IMR-90 (cell line): ENCODE results near the gene POLR2C. TPM values are rescaled to one million over a fixed set of nuclear protein-coding genes. Genes with fewer than 3 reads are reported as not detected.

Experiments used
- ATAC-seq: fragments of 200-7000 bp; cut with Tn5 transposase; 2 replicates; pipeline ENCODE4 v1.9.1; 2020; ENCODE audit warnings: low read depth, mild to moderate bottlenecking, moderate library complexity
- BruUV-seq: library from RNA; stranded (reverse); fragments of 400-500 nt; replicated peaks from 2 replicates; lab custom pipeline; 2021; lab: Mats Ljungman, UMichigan
- CTCF ChIA-PET: fragments of 300-600 bp; formaldehyde crosslinking; extraction: SDS; loops from one replicate; lab custom pipeline; 2021; ENCODE audit warnings: antibody characterized with exemption; lab: Yijun Ruan, JAX
- POLR2A ChIA-PET: fragments of 300-600 bp; sonication (Branson Sonifier 250); formaldehyde crosslinking; loops from one replicate; lab custom pipeline; 2022; ENCODE audit warnings: antibody characterized with exemption; ENCODE audit not compliant: unreplicated experiment; lab: Charles Lee
- DNase-seq: peaks from one replicate; pipeline ENCODE4 v3.0.0; 2013
- H2AFZ ChIP-seq: replicated peaks from 2 replicates; pipeline ENCODE3; 2013; ENCODE audit warnings: low read length, mild to moderate bottlenecking; ENCODE audit not compliant: poor library complexity
- H2AK5ac ChIP-seq: 2 replicates; pipeline ENCODE4 v1.6.1; 2013; ENCODE audit warnings: low read depth, low read length, inconsistent platforms
- H2AK9ac ChIP-seq: replicated peaks from 2 replicates; pipeline ENCODE3; 2013; ENCODE audit warnings: mild to moderate bottlenecking, low read depth, low read length, moderate library complexity; ENCODE audit not compliant: poor library complexity
- H2BK120ac ChIP-seq: 2 replicates; pipeline ENCODE4 v1.6.1; 2013; ENCODE audit warnings: low read depth, low read length, inconsistent platforms
- H2BK15ac ChIP-seq: 3 replicates; pipeline ENCODE4 v1.6.1; 2013; ENCODE audit warnings: low read depth, low read length, inconsistent platforms
- H2BK20ac ChIP-seq: 2 replicates; pipeline ENCODE4 v1.6.1; 2013; ENCODE audit warnings: low read depth, mild to moderate bottlenecking, inconsistent platforms, low read length, moderate library complexity
- H2BK5ac ChIP-seq: 2 replicates; pipeline ENCODE4 v1.6.1; 2013; ENCODE audit warnings: mild to moderate bottlenecking, low read depth, low read length, inconsistent platforms; ENCODE audit not compliant: poor library complexity, severe bottlenecking
- H3K14ac ChIP-seq: replicated peaks from 2 replicates; pipeline ENCODE4 v1.6.1; 2013; ENCODE audit warnings: low read depth, low read length, inconsistent platforms
- H3K18ac ChIP-seq: 2 replicates; pipeline ENCODE4 v1.6.1; 2013; ENCODE audit warnings: low read depth, low read length, control low read depth
- H3K23ac ChIP-seq: 2 replicates; pipeline ENCODE4 v1.6.1; 2013; ENCODE audit warnings: low read depth, low read length, inconsistent platforms
- H3K27ac ChIP-seq: 2 replicates; pipeline ENCODE4 v1.5.1; 2013; ENCODE audit warnings: mild to moderate bottlenecking, control low read depth, low read length; ENCODE audit not compliant: insufficient read depth
- H3K27me3 ChIP-seq: 2 replicates; pipeline ENCODE4 v1.6.1; 2013; ENCODE audit warnings: low read length; ENCODE audit not compliant: control insufficient read depth, insufficient read depth
- H3K36me3 ChIP-seq: 2 replicates; pipeline ENCODE4 v1.6.1; 2013; ENCODE audit warnings: low read length, mixed read lengths; ENCODE audit not compliant: control insufficient read depth, insufficient read depth
- H3K4ac ChIP-seq: 2 replicates; pipeline ENCODE4 v1.6.1; 2013; ENCODE audit warnings: low read depth, low read length, inconsistent platforms
- H3K4me1 ChIP-seq: 2 replicates; pipeline ENCODE4 v1.6.1; 2013; ENCODE audit warnings: low read length, mixed read lengths; ENCODE audit not compliant: control insufficient read depth, insufficient read depth
- H3K4me2 ChIP-seq: 2 replicates; pipeline ENCODE4 v1.6.1; 2013; ENCODE audit warnings: low read depth, mild to moderate bottlenecking, control low read depth, low read length, moderate library complexity
- H3K4me3 ChIP-seq: 2 replicates; pipeline ENCODE4 v1.5.1; 2013; ENCODE audit warnings: low read depth, mild to moderate bottlenecking, control low read depth, low read length, moderate library complexity; ENCODE audit not compliant: insufficient read depth
- H3K56ac ChIP-seq: 2 replicates; pipeline ENCODE4 v1.6.1; 2013; ENCODE audit warnings: low read length, inconsistent platforms; ENCODE audit not compliant: insufficient read depth; ENCODE audit errors: extremely low read depth
- H3K79me1 ChIP-seq, 2 experiments: 2 replicates each; pipeline ENCODE4 v1.6.1; 2013; ENCODE audit warnings: low read length in 2 of 2, inconsistent platforms in 1 of 2, low read depth in 1 of 2
- H3K9ac ChIP-seq: 2 replicates; pipeline ENCODE4 v1.6.1; 2013; ENCODE audit warnings: low read depth, low read length, control low read depth
- H3K9me1 ChIP-seq: 2 replicates; pipeline ENCODE4 v1.6.1; 2013; ENCODE audit warnings: low read length, inconsistent platforms; ENCODE audit not compliant: insufficient read depth
- H3K9me3 ChIP-seq: 2 replicates; pipeline ENCODE4 v1.6.1; 2013; ENCODE audit warnings: low read length; ENCODE audit not compliant: control insufficient read depth, insufficient read depth
- H4K20me1 ChIP-seq: 2 replicates; pipeline ENCODE4 v1.6.1; 2013; ENCODE audit warnings: low read length, inconsistent platforms; ENCODE audit not compliant: insufficient read depth
- H4K5ac ChIP-seq: 2 replicates; pipeline ENCODE4 v1.6.1; 2013; ENCODE audit warnings: mild to moderate bottlenecking, low read depth, low read length, control low read depth
- H4K8ac ChIP-seq, 2 experiments: 2 replicates each; pipeline ENCODE4 v1.6.1; 2013; ENCODE audit warnings: low read depth in 2 of 2, low read length in 2 of 2, control low read depth in 1 of 2, inconsistent platforms in 1 of 2
- H4K91ac ChIP-seq: 2 replicates; pipeline ENCODE4 v1.6.1; 2013; ENCODE audit warnings: low read depth, low read length, inconsistent platforms; ENCODE audit not compliant: insufficient read depth
- BHLHE40 ChIP-seq: fragments of 150-350 bp; IDR thresholded peaks from 2 replicates; pipeline ENCODE4 v1.6.1; 2016; ENCODE audit warnings: mild to moderate bottlenecking, low read depth, low read length
- CHD1 ChIP-seq: IDR thresholded peaks from 2 replicates; pipeline ENCODE4 v1.6.1; 2012; ENCODE audit warnings: low read depth, low read length, improper control_type of control experiment
- FOS ChIP-seq: fragments of 150-350 bp; IDR thresholded peaks from 2 replicates; pipeline ENCODE4 v1.6.1; 2016; ENCODE audit warnings: low read depth, low read length
- MAFK ChIP-seq: IDR thresholded peaks from 2 replicates; pipeline ENCODE4 v1.6.1; 2012; ENCODE audit warnings: low read depth, low read length, improper control_type of control experiment
- MAZ ChIP-seq: IDR thresholded peaks from 2 replicates; pipeline ENCODE4 v1.6.1; 2012; ENCODE audit warnings: low read depth, mild to moderate bottlenecking, low read length, improper control_type of control experiment, moderate library complexity, borderline replicate concordance
- NFE2L2 ChIP-seq: fragments of 150-350 bp; IDR thresholded peaks from 2 replicates; pipeline ENCODE4 v1.6.1; 2016; ENCODE audit warnings: low read depth, mild to moderate bottlenecking, low read length
- RAD21 ChIP-seq: IDR thresholded peaks from 2 replicates; pipeline ENCODE4 v1.6.1; 2012; ENCODE audit warnings: low read length, improper control_type of control experiment
- RCOR1 ChIP-seq: IDR thresholded peaks from 2 replicates; pipeline ENCODE4 v1.6.1; 2012; ENCODE audit warnings: mild to moderate bottlenecking, low read length, improper control_type of control experiment; ENCODE audit not compliant: insufficient replicate concordance
- RFX5 ChIP-seq: IDR thresholded peaks from 2 replicates; pipeline ENCODE4 v1.8.0; 2012; ENCODE audit warnings: low read depth, mild to moderate bottlenecking, low read length, moderate library complexity
- SMC3 ChIP-seq: fragments of 150-350 bp; IDR thresholded peaks from 2 replicates; pipeline ENCODE4 v1.6.1; 2016; ENCODE audit warnings: low read depth, mild to moderate bottlenecking, antibody characterized with exemption, low read length, moderate library complexity
- WGBS, 2 experiments: methylation state at CpG; one replicate each; pipeline versions ENCODE4 v1.1.5 to v1.1.7; 2013; ENCODE audit warnings: missing lambda C conversion rate in 2 of 2; ENCODE audit not compliant: insufficient read length in 1 of 2; ENCODE audit errors: extremely low coverage in 2 of 2; 5-methylcytosine and 5-hydroxymethylcytosine counted together
- dilution Hi-C: fragments of 300-500 bp; cut with HindIII; formaldehyde crosslinking; loops from one replicate; pipeline ENCODE4 v1.14.3; 2018; ENCODE audit warnings: low sequenced_read_pairs; ENCODE audit not compliant: unreplicated experiment
- in situ Hi-C: fragments of 300-500 bp; cut with MboI; formaldehyde crosslinking; loops from 3 replicates; pipeline ENCODE4 v1.14.3; 2019; ENCODE audit warnings: low sequenced_read_pairs, inconsistent platforms, mixed read lengths
- intact Hi-C: fragments of 100-400 bp; cut with micrococcal nuclease; formaldehyde crosslinking; loops from 2 replicates; pipeline ENCODE4 v1.10.0; 2022
- polyA plus RNA-seq, 3 experiments: library from polyadenylated mRNA; depleted of rRNA; stranded (reverse); fragments of >200 nt; gene quantifications; 2 replicates each; pipeline ENCODE4 v1.2.3, GENCODE V29; 2012; ENCODE audit warnings: low replicate concordance in 1 of 3
- total RNA-seq: library from RNA; depleted of rRNA; stranded (reverse); fragments of >200 nt; gene quantifications from 2 replicates; pipeline ENCODE4 v1.2.3, GENCODE V29; 2012
- TF ChIP-seq, protein P1 (sequence below): fragments of 150-350 bp; IDR thresholded peaks from 2 replicates; pipeline ENCODE4 v1.6.1; 2017; ENCODE audit warnings: mild to moderate bottlenecking, antibody characterized with exemption, low read length, low read depth
- TF ChIP-seq, protein P2 (sequence below): conservative IDR thresholded peaks from 2 replicates; pipeline ENCODE4 v1.5.1; 2012; ENCODE audit warnings: mild to moderate bottlenecking, low read depth, low read length, improper control_type of control experiment

The POLR2C gene
- total and polyA plus RNA-seq, 2 of the 4 experiments (the other 2 are of a cell fraction), result 137 to 340 TPM

DNA sequence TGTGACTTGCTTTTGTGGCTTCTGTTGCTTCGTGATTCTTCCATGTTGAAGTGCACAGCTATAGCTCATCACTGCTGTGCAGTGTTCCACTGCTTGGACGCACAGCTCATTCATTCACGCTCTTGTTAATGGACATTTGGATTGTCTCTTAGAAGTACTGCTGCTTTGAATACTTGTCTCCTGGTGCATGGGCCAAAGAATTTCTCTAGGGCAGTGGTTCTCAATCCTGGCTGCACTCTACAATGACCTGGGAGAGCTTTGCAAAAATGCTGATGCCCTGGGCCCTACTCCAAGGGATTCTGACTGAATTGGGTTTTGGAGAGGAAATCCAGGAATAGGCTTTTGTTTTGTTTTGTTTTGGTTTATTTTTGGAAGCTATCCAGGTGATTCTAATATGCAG, 37.9 kb upstream of the POLR2C start:
- Histone ChIP-seq H4K5ac (no peak overlapping the region), H3K56ac (no peak overlapping the region), H3K27ac (no peak overlapping the region), H3K4me1 (peaks cover 2% of the 10 kb centered on the region), H3K9ac (no peak overlapping the region), H4K20me1 (no peaks in the 10 kb centered on the region), H2AFZ (no peak overlapping the region), H2BK120ac (no peak overlapping the region), H3K4me2 (no peak overlapping the region), H3K79me1 (no peaks in the 10 kb centered on the region), H4K8ac (no peak overlapping the region), H3K23ac (no peak overlapping the region), H3K36me3 (peaks cover 15% of the 10 kb centered on the region), H3K27me3 (no peaks in the 10 kb centered on the region), H3K9me1 (no peaks in the 10 kb centered on the region), H2BK20ac (no peak overlapping the region), H3K18ac (no peak overlapping the region), H2BK5ac (no peak overlapping the region), H3K14ac (no peak overlapping the region), H3K9me3 (no peaks in the 10 kb centered on the region), H2AK9ac (no peak overlapping the region), H3K4ac (no peak overlapping the region), H4K91ac (no peak overlapping the region), H2BK15ac (no peak overlapping the region), H3K4me3 (no peak overlapping the region), H2AK5ac (no peak overlapping the region)
- TF ChIP-seq RFX5 (no peak), BHLHE40 (no peak), SMC3 (no peak), MAZ (no peak), RCOR1 (no peak), RAD21 (no peak), FOS (no peak), MAFK (no peak), NFE2L2 (no peak), CHD1 (no peak)
- TF ChIP-seq, protein P1, sequence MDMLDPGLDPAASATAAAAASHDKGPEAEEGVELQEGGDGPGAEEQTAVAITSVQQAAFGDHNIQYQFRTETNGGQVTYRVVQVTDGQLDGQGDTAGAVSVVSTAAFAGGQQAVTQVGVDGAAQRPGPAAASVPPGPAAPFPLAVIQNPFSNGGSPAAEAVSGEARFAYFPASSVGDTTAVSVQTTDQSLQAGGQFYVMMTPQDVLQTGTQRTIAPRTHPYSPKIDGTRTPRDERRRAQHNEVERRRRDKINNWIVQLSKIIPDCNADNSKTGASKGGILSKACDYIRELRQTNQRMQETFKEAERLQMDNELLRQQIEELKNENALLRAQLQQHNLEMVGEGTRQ, result no peak
- TF ChIP-seq, protein P2, sequence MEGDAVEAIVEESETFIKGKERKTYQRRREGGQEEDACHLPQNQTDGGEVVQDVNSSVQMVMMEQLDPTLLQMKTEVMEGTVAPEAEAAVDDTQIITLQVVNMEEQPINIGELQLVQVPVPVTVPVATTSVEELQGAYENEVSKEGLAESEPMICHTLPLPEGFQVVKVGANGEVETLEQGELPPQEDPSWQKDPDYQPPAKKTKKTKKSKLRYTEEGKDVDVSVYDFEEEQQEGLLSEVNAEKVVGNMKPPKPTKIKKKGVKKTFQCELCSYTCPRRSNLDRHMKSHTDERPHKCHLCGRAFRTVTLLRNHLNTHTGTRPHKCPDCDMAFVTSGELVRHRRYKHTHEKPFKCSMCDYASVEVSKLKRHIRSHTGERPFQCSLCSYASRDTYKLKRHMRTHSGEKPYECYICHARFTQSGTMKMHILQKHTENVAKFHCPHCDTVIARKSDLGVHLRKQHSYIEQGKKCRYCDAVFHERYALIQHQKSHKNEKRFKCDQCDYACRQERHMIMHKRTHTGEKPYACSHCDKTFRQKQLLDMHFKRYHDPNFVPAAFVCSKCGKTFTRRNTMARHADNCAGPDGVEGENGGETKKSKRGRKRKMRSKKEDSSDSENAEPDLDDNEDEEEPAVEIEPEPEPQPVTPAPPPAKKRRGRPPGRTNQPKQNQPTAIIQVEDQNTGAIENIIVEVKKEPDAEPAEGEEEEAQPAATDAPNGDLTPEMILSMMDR, result no peak
- dilution Hi-C loops, result no loop called here
- no peak for ATAC-seq
- DNase-seq, result no peak
- 59% methylated on average over 3 of the region's 3 CpGs; no CpG with 5 or more reads in 1 of the 2 experiments for WGBS, 2 experiments
- CTCF ChIA-PET, result interaction anchor here (1.5 to 4.5 kb wide), 2 partner anchors 95 to 124 kb away, joined by 4 to 30 read pairs; no protein-coding TSS in a partner anchor
- POLR2A ChIA-PET, result no interaction called here
- BruUV-seq, result no TSS peak
- in situ Hi-C loops, result no loop called here
- intact Hi-C loops, result no loop called here
